ENCODE results near the gene TEAD3. TPM values are rescaled to one million over a fixed set of nuclear protein-coding genes. Genes with fewer than 3 reads are reported as not detected.

The TEAD3 gene
- total and polyA plus RNA-seq, 8 donors, result 18.1 to 54.4 (median 45.3) TPM

DNA sequence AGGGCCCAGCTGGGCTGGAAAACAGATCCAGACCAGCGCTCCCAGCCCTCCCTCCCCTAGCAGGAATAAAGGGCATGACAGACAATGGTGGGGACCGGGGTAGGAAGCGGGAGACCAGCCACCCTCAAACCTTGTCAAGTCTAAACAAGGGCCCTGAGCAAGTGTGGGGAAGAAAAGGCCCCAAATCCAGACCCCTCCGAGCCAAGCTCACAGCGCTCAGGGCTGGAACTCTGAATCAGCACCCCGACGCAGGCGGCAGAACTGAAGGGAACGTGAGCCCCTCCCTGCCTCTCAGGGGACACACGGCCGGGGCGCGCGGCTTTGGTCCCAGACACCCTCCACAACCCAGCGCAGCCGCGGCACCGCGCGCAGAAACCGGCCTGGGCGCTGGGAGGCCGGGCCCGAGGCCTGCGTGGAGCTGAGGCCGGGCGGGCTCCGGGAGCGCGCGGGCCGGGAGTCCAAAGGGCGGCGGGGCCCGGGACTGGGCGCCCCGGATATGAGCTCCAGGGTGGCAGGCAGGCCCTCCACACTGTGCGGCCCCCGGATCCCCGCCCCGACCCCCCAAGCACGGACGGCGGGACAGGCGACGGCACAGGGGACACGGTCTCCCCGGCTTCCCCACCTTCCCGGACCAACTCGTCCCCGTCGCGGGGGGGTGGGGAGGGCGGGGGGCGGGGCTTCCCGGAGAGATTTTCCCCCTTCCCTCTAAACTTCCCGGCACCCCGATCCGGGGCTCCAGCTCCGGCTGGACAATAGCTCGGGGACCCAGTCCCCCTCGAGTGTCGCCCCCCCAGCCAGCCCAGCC, 641 bp downstream of the TEAD3 start:
- Histone ChIP-seq H3K4me1 (peaks cover 16 to 61% of the 10 kb centered on the region in 2 donors), H3K9me3 (no peaks in the 10 kb centered on the region), H3K27ac (peak overlapping the region; percentile 63 to 75), H3K27me3 (peaks cover 0 to 81% of the 10 kb centered on the region in 2 donors), H3K4me3 (peak overlapping the region; percentile 59 to 72), H3K36me3 (no peaks in the 10 kb centered on the region)
- intact Hi-C loops (cut with DNase I), result no loop called here
- ATAC-seq, result peak; percentile 52
- TF ChIP-seq, protein P1, sequence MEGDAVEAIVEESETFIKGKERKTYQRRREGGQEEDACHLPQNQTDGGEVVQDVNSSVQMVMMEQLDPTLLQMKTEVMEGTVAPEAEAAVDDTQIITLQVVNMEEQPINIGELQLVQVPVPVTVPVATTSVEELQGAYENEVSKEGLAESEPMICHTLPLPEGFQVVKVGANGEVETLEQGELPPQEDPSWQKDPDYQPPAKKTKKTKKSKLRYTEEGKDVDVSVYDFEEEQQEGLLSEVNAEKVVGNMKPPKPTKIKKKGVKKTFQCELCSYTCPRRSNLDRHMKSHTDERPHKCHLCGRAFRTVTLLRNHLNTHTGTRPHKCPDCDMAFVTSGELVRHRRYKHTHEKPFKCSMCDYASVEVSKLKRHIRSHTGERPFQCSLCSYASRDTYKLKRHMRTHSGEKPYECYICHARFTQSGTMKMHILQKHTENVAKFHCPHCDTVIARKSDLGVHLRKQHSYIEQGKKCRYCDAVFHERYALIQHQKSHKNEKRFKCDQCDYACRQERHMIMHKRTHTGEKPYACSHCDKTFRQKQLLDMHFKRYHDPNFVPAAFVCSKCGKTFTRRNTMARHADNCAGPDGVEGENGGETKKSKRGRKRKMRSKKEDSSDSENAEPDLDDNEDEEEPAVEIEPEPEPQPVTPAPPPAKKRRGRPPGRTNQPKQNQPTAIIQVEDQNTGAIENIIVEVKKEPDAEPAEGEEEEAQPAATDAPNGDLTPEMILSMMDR (IDR thresholded peaks at IDR 0.05), result no peak
- peak in 1 of 4 donors; percentile 41 for DNase-seq

DNA sequence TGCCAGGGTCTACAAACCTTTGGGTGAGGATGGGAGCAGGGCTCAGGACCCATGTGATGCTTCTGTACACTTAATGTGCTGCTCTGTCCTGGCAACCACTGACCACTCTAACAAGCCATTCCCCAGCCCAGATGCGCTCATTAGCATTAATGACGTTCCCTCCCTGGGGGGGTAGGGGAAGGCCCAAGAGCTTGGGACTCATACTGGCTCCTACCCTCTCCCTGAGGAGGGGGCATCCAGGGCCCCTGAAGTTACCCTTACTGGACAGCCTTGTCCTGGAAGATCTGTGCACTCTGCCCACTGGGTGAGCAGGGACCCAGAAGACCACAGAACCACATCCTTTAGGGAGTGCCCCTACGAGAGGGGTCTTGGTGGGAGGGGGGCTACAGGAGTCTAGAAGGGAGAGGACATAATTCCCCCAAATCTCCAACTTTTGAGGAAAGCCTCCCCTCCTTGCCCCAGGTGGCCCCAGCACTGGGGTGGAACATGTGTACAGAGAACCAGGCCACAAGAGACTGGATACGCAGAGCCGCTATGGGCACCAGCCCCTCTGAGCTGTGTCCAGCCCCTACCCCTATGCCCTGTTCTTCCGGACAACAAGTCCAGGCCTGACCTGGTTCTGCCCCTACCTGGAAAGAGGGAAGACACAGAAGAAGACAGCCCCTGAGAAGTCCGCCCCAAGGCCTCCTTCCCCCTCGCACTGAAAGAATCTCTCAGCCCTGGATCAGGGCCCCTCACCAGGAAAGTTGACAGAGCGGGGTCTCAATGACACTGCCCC, 1.4 kb downstream of the TEAD3 start:
- Histone ChIP-seq H3K9me3 (no peaks in the 10 kb centered on the region), H3K27ac (peak overlapping the region; percentile 63 to 75), H3K27me3 (peaks cover 0 to 81% of the 10 kb centered on the region in 2 donors), H3K4me3 (peak overlapping the region; percentile 59 to 72), H3K4me1 (peaks cover 16 to 63% of the 10 kb centered on the region in 2 donors), H3K36me3 (no peaks in the 10 kb centered on the region)
- no peak for DNase-seq
- intact Hi-C loops (cut with DNase I), result no loop called here
- TF ChIP-seq, protein P1 (IDR thresholded peaks at IDR 0.05), result no peak
- ATAC-seq, result no peak

DNA sequence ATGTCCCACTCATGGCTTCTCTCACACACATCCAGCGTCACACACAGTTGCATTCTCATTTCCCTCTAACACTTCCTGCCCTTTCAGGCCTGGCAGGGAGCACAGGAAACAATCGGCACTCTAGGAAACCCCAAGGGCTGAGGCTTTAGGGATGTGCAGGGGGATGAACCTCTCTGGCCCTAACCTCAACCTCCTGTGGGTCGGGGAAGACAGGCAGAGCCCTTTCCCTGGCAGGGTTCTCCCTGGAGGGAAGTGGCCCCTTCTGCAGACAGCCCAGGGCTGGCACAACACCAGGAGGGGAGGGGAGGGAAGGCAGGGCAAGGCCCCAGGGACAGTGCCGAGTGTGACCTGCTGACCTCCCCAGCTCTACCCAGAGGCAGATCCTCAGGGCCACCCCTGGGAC, 2.7 kb downstream of the TEAD3 start:
- no peak overlapping the region for H3K27ac ChIP-seq

DNA sequence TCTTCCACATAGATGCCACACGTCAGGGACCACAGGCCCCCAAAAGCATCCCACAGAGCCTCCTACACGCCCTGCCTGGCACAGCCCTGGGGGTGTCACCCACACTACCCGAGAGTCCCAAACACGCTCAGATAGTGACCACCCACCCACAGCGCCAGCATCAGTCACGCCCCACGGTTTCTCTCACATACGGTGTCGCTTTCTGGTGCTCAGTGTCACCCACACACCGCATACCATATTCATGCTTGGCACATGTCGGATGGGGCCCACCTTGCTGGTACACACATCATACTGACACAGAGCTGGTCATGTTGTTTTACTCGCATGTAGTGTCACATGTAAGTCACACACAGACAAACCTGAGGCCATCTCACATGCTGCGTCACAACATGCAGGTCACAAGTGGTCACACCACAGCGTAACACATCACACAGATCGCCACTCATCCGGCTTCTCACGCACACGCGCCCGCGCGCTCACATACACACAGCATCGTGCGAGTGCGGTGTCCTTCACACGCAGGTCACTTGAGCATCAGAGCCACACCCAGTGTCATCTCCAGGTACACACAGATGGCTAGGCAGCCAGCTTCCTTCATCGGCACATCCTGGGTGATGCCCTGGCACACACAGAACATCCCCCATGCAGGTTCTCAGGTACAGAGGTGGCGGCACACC, 3.4 kb downstream of the TEAD3 start:
- Histone ChIP-seq H3K36me3 (no peaks in the 10 kb centered on the region), H3K9me3 (no peaks in the 10 kb centered on the region), H3K27ac (no peak overlapping the region), H3K27me3 (peaks cover 0 to 68% of the 10 kb centered on the region in 2 donors), H3K4me3 (no peak overlapping the region), H3K4me1 (peaks cover 16 to 77% of the 10 kb centered on the region in 2 donors)
- ATAC-seq (no peak), DNase-seq (no peak)
- TF ChIP-seq, protein P1 (IDR thresholded peaks at IDR 0.05), result no peak
- intact Hi-C loops (cut with DNase I), result no loop called here

More for the DNA sequence above, 2.7 kb downstream of the TEAD3 start:
- Histone ChIP-seq H3K4me1 (peaks cover 16 to 74% of the 10 kb centered on the region in 2 donors), H3K36me3 (no peaks in the 10 kb centered on the region), H3K4me3 (no peak overlapping the region), H3K9me3 (no peaks in the 10 kb centered on the region), H3K27me3 (peaks cover 0 to 75% of the 10 kb centered on the region in 2 donors)
- no peak for DNase-seq
- intact Hi-C loops (cut with DNase I), result no loop called here
- ATAC-seq, result no peak
- TF ChIP-seq, protein P1 (IDR thresholded peaks at IDR 0.05), result no peak
